Osteoblast (primary cell): Measurements from ENCODE around the gene KCNK13. TPM values are rescaled to one million over a fixed set of nuclear protein-coding genes. Genes with fewer than 3 reads are reported as not detected.

Source experiments
- DNase-seq: peaks from one replicate; pipeline ENCODE4 v3.0.0; 2011; ENCODE audit warnings: low spot score, mixed read lengths; ENCODE audit not compliant: insufficient read length; ENCODE audit errors: missing footprints
- H2AFZ ChIP-seq: 2 replicates; pipeline ENCODE4 v1.6.0; 2011; ENCODE audit warnings: mild to moderate bottlenecking, low read length
- H3K27ac ChIP-seq: 2 replicates; pipeline ENCODE4 v1.5.1; 2011; ENCODE audit warnings: mild to moderate bottlenecking, low read depth, low read length, moderate library complexity
- H3K27me3 ChIP-seq: 2 replicates; pipeline ENCODE4 v1.6.0; 2012; ENCODE audit warnings: mild to moderate bottlenecking, control low read depth, inconsistent platforms, low read length, moderate library complexity; ENCODE audit not compliant: insufficient read depth
- H3K36me3 ChIP-seq: 2 replicates; pipeline ENCODE4 v1.5.1; 2011; ENCODE audit warnings: mild to moderate bottlenecking, low read length, control low read depth, moderate library complexity; ENCODE audit not compliant: insufficient read depth
- H3K4me1 ChIP-seq: 2 replicates; pipeline ENCODE4 v1.5.1; 2011; ENCODE audit warnings: mild to moderate bottlenecking, low read length, control low read depth, moderate library complexity; ENCODE audit not compliant: insufficient read depth
- H3K4me2 ChIP-seq: 2 replicates; pipeline ENCODE4 v1.6.0; 2011; ENCODE audit warnings: mild to moderate bottlenecking, low read length; ENCODE audit not compliant: insufficient read depth
- H3K4me3 ChIP-seq: fragments of 200-600 bp; sonication (generic); 3 replicates; pipeline ENCODE4 v1.5.1; 2012; ENCODE audit warnings: mild to moderate bottlenecking, low read length, inconsistent platforms; ENCODE audit not compliant: insufficient read depth
- H3K79me2 ChIP-seq: 2 replicates; pipeline ENCODE4 v1.6.0; 2012; ENCODE audit warnings: mild to moderate bottlenecking, low read length, control low read depth, inconsistent platforms; ENCODE audit not compliant: insufficient read depth
- H3K9me3 ChIP-seq: 2 replicates; pipeline ENCODE4 v1.5.1; 2011; ENCODE audit warnings: low read depth, low read length, control low read depth
- H4K20me1 ChIP-seq: 2 replicates; pipeline ENCODE4 v1.6.0; 2012; ENCODE audit warnings: mild to moderate bottlenecking, low read length, control low read depth; ENCODE audit not compliant: insufficient read depth
- CTCF ChIP-seq: IDR thresholded peaks from 2 replicates; pipeline ENCODE4 v1.5.1; 2011; ENCODE audit warnings: mild to moderate bottlenecking, low read depth, low read length, moderate library complexity; ENCODE audit errors: extremely low read depth
- total RNA-seq: library from RNA; depleted of rRNA; stranded (reverse); fragments of >200 nt; gene quantifications from 2 replicates; pipeline ENCODE4 v1.2.3, GENCODE V29; 2012

Gene KCNK13
- total RNA-seq, 1 donor, result not detected

DNA sequence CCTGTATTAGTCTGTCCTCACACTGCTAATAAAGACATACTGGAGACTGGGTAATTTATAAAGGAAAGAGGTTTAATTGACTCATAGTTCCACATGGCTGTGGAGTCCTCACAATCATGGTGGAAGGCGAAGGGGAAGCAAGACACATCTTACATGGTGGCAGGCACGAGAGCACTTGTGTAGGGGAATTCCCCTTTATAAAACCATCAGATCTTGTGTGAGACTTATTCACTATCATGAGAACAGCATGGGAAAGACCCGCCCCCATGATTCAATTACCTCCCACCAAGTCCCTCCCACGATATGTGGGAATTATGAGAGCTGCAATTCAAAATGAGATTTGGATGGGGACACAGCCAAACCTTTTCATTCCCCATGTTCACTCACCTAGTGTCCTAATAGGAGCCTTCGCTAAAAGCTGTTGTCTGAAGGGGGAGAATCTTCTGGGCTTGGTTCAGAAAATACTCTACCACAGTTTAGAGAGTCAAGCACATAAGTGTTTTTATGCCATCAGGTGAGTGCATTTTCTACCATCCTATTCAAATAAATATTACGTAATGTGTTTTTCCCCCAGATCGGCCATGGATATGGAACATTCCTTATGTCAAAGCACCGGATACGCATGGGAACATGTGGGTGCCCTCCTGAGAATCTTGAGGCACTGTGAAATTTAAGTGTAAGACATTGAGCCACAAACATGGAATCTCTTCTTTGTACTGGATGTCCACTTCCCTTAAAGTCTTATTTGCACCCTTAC, 19.1 kb upstream of the KCNK13 start:
- Histone ChIP-seq H3K27ac (no peak overlapping the region), H3K4me1 (no peaks in the 10 kb centered on the region), H3K4me3 (no peak overlapping the region), H2AFZ (no peak overlapping the region), H4K20me1 (no peaks in the 10 kb centered on the region), H3K79me2 (no peaks in the 10 kb centered on the region), H3K27me3 (no peaks in the 10 kb centered on the region), H3K9me3 (no peaks in the 10 kb centered on the region), H3K4me2 (no peak overlapping the region), H3K36me3 (peaks cover 14% of the 10 kb centered on the region)
- TF ChIP-seq CTCF, result no peak
- no peak for DNase-seq

DNA sequence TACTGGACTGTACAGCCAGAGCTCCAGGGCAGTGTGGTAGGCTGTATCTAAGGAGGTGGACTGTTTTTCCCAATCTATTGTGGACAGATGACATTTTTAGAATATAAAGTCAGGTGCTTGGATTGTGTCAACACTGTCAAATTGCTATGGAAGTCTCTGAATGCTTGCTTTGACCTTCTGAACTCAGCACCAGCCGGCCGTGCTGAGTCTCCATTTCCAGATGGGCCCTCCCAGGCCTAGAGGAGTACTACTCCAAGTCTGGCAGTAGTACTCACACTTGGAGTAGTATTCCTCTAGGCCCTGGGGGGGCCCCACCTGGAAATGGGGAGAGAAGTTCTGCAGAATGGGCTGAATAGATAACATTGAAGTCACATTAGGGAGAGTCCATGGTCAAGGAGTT, 16.2 kb upstream of the KCNK13 start:
- H3K27ac ChIP-seq, result no peak overlapping the region
- no peak for TF ChIP-seq CTCF
- no peak for DNase-seq

GRCh38 chr14:90049390-90049789, 12.4 kb upstream of the KCNK13 start:
- no peaks in the 10 kb centered on the region for H3K9me3 ChIP-seq
- no peaks in the 10 kb centered on the region for H4K20me1 ChIP-seq
- H3K79me2 ChIP-seq, result no peaks in the 10 kb centered on the region
- peaks cover 8% of the 10 kb centered on the region for H3K36me3 ChIP-seq
- H3K4me2 ChIP-seq, result no peak overlapping the region
- peaks cover 5% of the 10 kb centered on the region for H3K4me1 ChIP-seq
- no peaks in the 10 kb centered on the region for H3K27me3 ChIP-seq
- H3K4me3 ChIP-seq, result no peak overlapping the region
- no peak for DNase-seq
- no peak for TF ChIP-seq CTCF
- H2AFZ ChIP-seq, result no peak overlapping the region
- H3K27ac ChIP-seq, result no peak overlapping the region

More for the DNA sequence above, 16.2 kb upstream of the KCNK13 start:
- H3K9me3 ChIP-seq, result no peaks in the 10 kb centered on the region
- H4K20me1 ChIP-seq, result no peaks in the 10 kb centered on the region
- H3K36me3 ChIP-seq, result peaks cover 14% of the 10 kb centered on the region
- no peaks in the 10 kb centered on the region for H3K27me3 ChIP-seq
- H3K4me1 ChIP-seq, result no peaks in the 10 kb centered on the region
- no peaks in the 10 kb centered on the region for H3K79me2 ChIP-seq
- H3K4me2 ChIP-seq, result no peak overlapping the region
- H3K4me3 ChIP-seq, result no peak overlapping the region
- H2AFZ ChIP-seq, result no peak overlapping the region

GRCh38 chr14:90050271-90050670, 11.5 kb upstream of the KCNK13 start:
- Histone ChIP-seq H3K4me2 (no peak overlapping the region), H3K36me3 (peaks cover 3% of the 10 kb centered on the region), H3K4me1 (peaks cover 5% of the 10 kb centered on the region), H3K9me3 (no peaks in the 10 kb centered on the region), H3K27me3 (no peaks in the 10 kb centered on the region), H3K4me3 (no peak overlapping the region), H3K79me2 (no peaks in the 10 kb centered on the region), H3K27ac (no peak overlapping the region), H2AFZ (no peak overlapping the region), H4K20me1 (no peaks in the 10 kb centered on the region)
- DNase-seq, result no peak
- no peak for TF ChIP-seq CTCF
